Fibroblast of skin of left quadriceps (primary cell): ENCODE results near the gene SMURF1.

ENCODE experiments used
- DNase-seq, 2 experiments: peaks; one replicate each; pipeline ENCODE4 v3.0.0-alpha.2; 2013; ENCODE audit warnings: low read depth in 2 of 2

SMURF1 gene

GRCh38 chr7:99005776-99006175, 138.1 kb downstream of the SMURF1 start:
- no peak for DNase-seq

- DNase-seq: no peak
Observed at GRCh38 chr7:99004781-99005500, 139.0 kb downstream of the SMURF1 start.

- DNase-seq: no peak
Observed at GRCh38 chr7:99004216-99004615, 139.7 kb downstream of the SMURF1 start.

- DNase-seq: no peak
Observed at GRCh38 chr7:99003419-99003818, 140.5 kb downstream of the SMURF1 start.

- no peak for DNase-seq
Observed at GRCh38 chr7:99002827-99003212, 141.1 kb downstream of the SMURF1 start.

- no peak for DNase-seq
Observed at GRCh38 chr7:99002148-99002826, 141.6 kb downstream of the SMURF1 start.

- peak in 1 of 2 experiments; percentile 7 for DNase-seq
Observed at GRCh38 chr7:99001482-99002147, 142.3 kb downstream of the SMURF1 start.

- DNase-seq: no peak
Observed at GRCh38 chr7:99000904-99001465, 142.9 kb downstream of the SMURF1 start.

- no peak for DNase-seq
Observed at GRCh38 chr7:99000196-99000903, 143.6 kb downstream of the SMURF1 start.

GRCh38 chr7:98998821-98999725, 144.8 kb downstream of the SMURF1 start:
- DNase-seq: no peak

GRCh38 chr7:98997846-98998245, 146.1 kb downstream of the SMURF1 start:
- no peak for DNase-seq

- no peak for DNase-seq
Observed at GRCh38 chr7:98996150-98996552, 147.8 kb downstream of the SMURF1 start.

GRCh38 chr7:98995523-98996149, 148.3 kb downstream of the SMURF1 start:
- no peak for DNase-seq

GRCh38 chr7:98995111-98995510, 148.8 kb downstream of the SMURF1 start:
- DNase-seq: no peak

GRCh38 chr7:98994046-98994944, 149.6 kb downstream of the SMURF1 start:
- DNase-seq: no peak

GRCh38 chr7:98993024-98993897, 150.6 kb downstream of the SMURF1 start:
- DNase-seq: no peak

GRCh38 chr7:98992076-98992475, 151.8 kb downstream of the SMURF1 start:
- DNase-seq: no peak

GRCh38 chr7:98991141-98991540, 152.8 kb downstream of the SMURF1 start:
- no peak for DNase-seq
